ENCODE data around the gene XPO1.

GRCh38 chr2:61575447-61575859 lies 37.3 kb upstream of the XPO1 start:
- TF ChIP-seq, protein P1, sequence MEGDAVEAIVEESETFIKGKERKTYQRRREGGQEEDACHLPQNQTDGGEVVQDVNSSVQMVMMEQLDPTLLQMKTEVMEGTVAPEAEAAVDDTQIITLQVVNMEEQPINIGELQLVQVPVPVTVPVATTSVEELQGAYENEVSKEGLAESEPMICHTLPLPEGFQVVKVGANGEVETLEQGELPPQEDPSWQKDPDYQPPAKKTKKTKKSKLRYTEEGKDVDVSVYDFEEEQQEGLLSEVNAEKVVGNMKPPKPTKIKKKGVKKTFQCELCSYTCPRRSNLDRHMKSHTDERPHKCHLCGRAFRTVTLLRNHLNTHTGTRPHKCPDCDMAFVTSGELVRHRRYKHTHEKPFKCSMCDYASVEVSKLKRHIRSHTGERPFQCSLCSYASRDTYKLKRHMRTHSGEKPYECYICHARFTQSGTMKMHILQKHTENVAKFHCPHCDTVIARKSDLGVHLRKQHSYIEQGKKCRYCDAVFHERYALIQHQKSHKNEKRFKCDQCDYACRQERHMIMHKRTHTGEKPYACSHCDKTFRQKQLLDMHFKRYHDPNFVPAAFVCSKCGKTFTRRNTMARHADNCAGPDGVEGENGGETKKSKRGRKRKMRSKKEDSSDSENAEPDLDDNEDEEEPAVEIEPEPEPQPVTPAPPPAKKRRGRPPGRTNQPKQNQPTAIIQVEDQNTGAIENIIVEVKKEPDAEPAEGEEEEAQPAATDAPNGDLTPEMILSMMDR (IDR thresholded peaks at IDR 0.05; ENCODE audit: insufficient read depth, low read length, poor library complexity, severe bottlenecking): no peak
- no peak for TF ChIP-seq EZH2phosphoT487 (conservative IDR thresholded peaks at IDR 0.05; ENCODE audit: low read length)

Measured in SU-DHL-6 (cell line).